ENCODE measurements around the gene LCE3E. TPM values are rescaled to one million over a fixed set of nuclear protein-coding genes. Genes with fewer than 3 reads are reported as not detected.
"Not testable (repeated sequence)": the region's sequence is repeated elsewhere in the genome, so short reads cannot be mapped to it uniquely, and the experiment has no call there.

The LCE3E gene
- total and polyA plus RNA-seq, 2 of the 4 experiments (the other 2 are of a cell fraction), result not detected

- H3K23ac ChIP-seq (ENCODE audit: low read depth, low read length); H3K79me1 ChIP-seq (ENCODE audit: low read depth in 1 of 2, low read length in 2 of 2); ATAC-seq (ENCODE audit: low read depth); BruUV-seq (replicated peaks); H2AK9ac ChIP-seq (replicated peaks; ENCODE audit: low read depth, low read length, poor library complexity); DNase-seq; H3K4ac ChIP-seq (ENCODE audit: low read depth, low read length); H2BK15ac ChIP-seq (ENCODE audit: low read depth, low read length); H3K56ac ChIP-seq (ENCODE audit: extremely low read depth, insufficient read depth, low read length); H3K27ac ChIP-seq (ENCODE audit: insufficient read depth, low read length); H3K9me1 ChIP-seq (ENCODE audit: insufficient read depth, low read length); H3K4me3 ChIP-seq (ENCODE audit: insufficient read depth, low read depth, low read length); POLR2A ChIA-PET (ENCODE audit: unreplicated experiment); CTCF ChIA-PET; H3K4me1 ChIP-seq (ENCODE audit: control insufficient read depth, insufficient read depth, low read length); H3K9me3 ChIP-seq (ENCODE audit: control insufficient read depth, insufficient read depth, low read length); H3K14ac ChIP-seq (replicated peaks; ENCODE audit: low read depth, low read length); H2BK120ac ChIP-seq (ENCODE audit: low read depth, low read length); H2BK5ac ChIP-seq (ENCODE audit: low read depth, low read length, poor library complexity, severe bottlenecking); H2AK5ac ChIP-seq (ENCODE audit: low read depth, low read length); H3K18ac ChIP-seq (ENCODE audit: low read depth, low read length); H3K27me3 ChIP-seq (ENCODE audit: control insufficient read depth, insufficient read depth, low read length); H4K8ac ChIP-seq (ENCODE audit: low read depth in 2 of 2, low read length in 2 of 2); H3K36me3 ChIP-seq (ENCODE audit: control insufficient read depth, insufficient read depth, low read length); H4K91ac ChIP-seq (ENCODE audit: insufficient read depth, low read depth, low read length); H2BK20ac ChIP-seq (ENCODE audit: low read depth, low read length); H2AFZ ChIP-seq (replicated peaks; ENCODE audit: low read length, poor library complexity); H3K4me2 ChIP-seq (ENCODE audit: low read depth, low read length); dilution Hi-C loops (cut with HindIII; ENCODE audit: low sequenced_read_pairs, unreplicated experiment); H3K9ac ChIP-seq (ENCODE audit: low read depth, low read length); H4K20me1 ChIP-seq (ENCODE audit: insufficient read depth, low read length); intact Hi-C loops (cut with micrococcal nuclease); H4K5ac ChIP-seq (ENCODE audit: low read depth, low read length): not testable (repeated sequence)
- no CpG with 5 or more reads among the region's 9 CpGs for whole genome bisulfite sequencing, 2 experiments (ENCODE audit: extremely low coverage in 2 of 2, insufficient read length in 1 of 2)
- in situ Hi-C loops (cut with MboI; ENCODE audit: low sequenced_read_pairs), result loop anchor here (10.0 kb wide), 1 partner anchor 45 kb away; the partner anchor contains the start of gene LCE3A
Observed at GRCh38 chr1:152579526-152579925, 12.9 kb upstream of the LCE3E start.

Measured in IMR-90 (cell line).